Urothelium cell line (cell line): ENCODE measurements around the gene CEP112.

Experiments used
- DNase-seq: peaks from one replicate; pipeline ENCODE4 v3.0.0; 2011; ENCODE audit warnings: low spot score, mixed read lengths
- FAIRE-seq: peaks from 2 replicates; lab custom pipeline; 2011; peaks lifted over from hg19 to GRCh38; lab: Jason Lieb, UNC

CEP112 gene

DNA sequence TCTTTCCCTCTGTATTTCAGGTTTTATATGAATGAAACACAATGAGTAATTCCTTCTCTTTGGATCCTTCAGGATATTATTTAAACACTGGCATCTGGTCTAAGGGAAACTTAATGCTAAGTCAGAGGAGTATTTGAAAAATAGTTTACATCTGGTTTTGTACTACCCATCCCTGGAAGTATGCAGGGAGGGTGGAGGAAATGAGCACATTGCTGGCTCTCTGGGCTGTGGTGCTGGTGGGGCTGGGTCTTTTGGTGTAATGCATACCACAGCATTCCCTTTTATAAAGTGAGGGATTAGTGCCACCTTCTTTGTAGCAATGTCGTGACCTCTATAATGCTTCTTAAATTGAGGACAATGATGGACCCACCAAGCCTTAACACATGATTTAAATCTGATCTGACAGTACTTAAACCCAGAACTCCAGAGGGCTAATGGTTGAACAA lies 525.0 kb downstream of the CEP112 start:
- DNase-seq (no peak), FAIRE-seq (no peak)

DNA sequence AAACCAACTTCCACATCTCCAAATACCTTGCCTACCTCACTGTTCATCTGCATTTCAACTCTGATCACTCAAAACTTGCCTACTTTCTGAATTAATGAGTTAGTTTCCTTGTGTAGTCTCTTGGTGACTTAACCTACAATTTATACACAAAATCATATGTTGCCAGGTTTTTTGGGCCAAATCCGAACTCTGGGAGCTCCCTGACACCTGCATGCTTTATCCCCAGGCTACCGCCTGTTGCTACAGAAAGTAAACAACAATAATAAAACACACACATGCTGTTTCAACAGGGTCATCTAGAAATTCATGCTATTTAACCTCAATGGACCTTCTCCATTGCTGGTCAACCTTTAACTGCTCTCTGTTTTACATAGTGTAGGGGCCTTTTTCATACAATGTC lies 526.0 kb downstream of the CEP112 start:
- FAIRE-seq (no peak), DNase-seq (no peak)

DNA sequence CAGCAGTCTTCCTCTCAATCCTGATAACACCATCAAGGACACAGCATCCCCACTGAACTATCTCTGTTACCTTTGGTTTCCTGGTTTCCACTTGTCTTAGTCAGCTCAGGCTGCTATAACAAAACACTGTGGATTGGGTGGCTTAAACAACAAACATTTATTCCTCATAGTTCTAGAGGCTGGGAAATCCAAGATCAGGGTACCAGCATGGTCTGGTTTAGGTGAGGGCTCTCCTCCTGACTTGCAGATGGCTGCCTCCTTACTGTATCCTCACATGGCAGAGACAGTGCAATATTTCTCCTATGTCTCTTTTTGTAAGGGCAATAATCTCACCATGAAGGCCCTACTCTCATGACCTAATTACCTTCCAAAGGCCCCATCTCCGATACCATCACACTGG lies 527.2 kb downstream of the CEP112 start:
- FAIRE-seq (no peak), DNase-seq (no peak)

DNA sequence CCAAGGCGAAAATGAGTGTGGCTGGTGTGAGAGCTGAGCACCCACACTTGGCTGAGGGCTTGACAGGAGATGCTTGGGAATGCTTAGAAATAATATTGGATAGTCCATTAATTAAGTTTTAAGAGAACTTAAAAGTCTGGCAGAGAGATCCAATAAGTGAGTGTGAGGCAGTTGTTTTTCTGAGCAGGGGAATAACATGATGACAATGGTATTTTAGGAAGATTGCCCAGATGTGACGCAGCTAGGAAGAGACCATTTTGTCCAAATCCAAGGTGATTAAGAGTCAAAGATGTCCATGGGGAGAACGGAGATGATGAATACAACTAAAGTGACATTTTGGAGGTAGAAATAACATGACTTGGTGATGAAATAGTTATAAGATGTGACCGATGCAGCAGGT lies 527.7 kb downstream of the CEP112 start:
- DNase-seq = no peak
- no peak for FAIRE-seq

DNA sequence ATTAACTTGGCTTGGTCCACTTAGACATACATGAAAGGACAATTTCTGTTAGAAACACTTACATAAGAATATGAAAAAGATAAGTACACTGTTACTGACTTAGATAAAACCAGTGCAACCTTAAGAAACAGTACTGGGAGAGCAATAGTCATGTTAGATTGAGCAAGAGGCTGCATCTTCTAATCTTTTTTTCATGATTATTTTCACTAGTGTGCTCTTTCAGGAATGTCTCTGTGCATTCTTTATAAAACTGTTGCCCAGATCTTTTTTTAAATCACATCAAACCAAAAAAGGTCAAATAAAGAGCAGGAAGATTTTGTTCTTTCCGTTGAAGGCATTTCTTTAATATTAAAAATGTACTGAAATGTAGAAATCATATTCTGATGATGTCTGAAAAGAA lies 529.7 kb downstream of the CEP112 start:
- FAIRE-seq = no peak
- no peak for DNase-seq

DNA sequence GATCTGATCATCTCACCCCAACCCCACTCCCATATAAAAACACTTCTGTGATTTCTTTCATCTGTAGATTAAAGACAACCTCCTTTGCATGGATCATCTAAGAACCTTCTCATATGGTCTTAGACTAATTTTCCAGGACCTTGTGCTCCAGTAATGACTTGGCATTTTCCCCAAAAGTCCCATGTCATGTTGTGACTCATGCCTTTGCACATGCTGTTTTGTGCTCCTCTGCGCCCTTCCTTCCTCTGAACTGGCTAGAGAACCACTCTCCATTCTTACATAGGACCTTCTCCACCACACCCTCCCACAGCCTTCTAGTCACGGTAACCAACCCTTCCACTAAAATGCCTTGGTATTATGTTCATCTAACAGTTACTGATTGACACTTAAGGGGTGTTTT lies 531.0 kb downstream of the CEP112 start:
- FAIRE-seq (peak; percentile 17), DNase-seq (no peak)

DNA sequence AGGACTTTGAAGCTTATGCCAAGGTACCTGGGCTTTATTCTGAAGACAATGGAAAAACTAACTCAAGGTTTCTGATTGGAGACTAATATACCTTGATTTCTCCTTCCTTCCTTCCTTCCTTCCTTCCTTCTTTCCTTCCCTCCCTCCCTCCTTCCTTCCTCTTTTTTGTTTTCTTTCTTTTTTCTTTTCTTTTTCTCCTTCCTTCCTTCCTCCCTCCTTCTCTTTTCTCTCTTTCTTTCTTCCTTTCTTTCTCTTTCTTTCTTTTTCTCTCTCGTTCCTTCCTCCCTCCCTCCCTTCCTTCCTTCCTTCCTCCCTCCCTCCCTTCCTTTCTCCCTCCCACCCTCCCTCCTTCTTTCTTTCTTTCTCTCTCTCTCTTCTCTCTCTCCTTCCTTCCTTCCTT lies 531.9 kb downstream of the CEP112 start:
- DNase-seq = no peak
- FAIRE-seq = no peak

DNA sequence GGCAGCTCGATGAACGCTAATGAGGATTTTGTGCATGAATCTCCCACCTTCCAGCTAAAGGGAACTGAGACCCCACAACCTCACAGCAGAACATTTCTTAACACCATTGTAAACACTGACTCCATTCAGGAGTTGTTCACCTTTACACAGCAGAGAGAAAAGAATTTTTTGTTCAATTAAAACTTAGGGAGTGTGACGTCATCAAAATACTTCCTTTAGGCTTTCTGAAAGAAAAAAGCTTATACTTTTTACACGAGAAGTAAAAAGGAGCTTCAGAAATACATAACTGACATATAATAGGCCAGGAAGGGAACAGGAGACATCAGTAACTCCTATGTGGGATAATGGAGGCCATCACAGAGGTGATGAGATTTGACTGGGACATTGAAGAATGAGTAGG lies 532.4 kb downstream of the CEP112 start:
- FAIRE-seq (no peak), DNase-seq (no peak)

DNA sequence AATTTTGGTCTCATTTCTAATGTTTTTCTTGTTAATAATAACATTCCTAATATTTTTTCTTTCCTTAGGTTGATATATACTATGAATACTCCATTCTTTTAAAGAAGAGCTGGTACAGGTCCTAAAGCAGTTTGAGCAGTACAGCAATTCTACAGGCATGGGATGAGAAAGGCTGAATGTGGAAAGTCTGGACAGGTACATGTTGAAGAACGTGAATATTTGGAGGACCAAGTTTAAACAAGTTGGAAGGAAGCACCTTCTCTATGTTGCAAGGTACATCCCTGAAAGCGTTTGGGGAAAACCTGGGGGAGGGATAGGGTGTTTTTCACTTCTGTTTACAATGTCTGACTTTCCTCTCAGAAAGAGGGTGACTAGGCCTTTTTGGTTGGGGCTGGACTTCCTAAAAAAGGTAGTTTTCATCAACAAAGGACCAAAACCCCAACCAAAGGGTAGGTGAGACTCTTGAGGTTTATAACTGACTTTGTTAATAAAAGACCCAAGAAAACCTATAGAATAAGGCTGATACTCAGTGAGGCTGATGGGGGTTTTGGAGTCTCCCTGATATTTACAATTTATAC lies 534.6 kb downstream of the CEP112 start:
- no peak for DNase-seq
- no peak for FAIRE-seq

DNA sequence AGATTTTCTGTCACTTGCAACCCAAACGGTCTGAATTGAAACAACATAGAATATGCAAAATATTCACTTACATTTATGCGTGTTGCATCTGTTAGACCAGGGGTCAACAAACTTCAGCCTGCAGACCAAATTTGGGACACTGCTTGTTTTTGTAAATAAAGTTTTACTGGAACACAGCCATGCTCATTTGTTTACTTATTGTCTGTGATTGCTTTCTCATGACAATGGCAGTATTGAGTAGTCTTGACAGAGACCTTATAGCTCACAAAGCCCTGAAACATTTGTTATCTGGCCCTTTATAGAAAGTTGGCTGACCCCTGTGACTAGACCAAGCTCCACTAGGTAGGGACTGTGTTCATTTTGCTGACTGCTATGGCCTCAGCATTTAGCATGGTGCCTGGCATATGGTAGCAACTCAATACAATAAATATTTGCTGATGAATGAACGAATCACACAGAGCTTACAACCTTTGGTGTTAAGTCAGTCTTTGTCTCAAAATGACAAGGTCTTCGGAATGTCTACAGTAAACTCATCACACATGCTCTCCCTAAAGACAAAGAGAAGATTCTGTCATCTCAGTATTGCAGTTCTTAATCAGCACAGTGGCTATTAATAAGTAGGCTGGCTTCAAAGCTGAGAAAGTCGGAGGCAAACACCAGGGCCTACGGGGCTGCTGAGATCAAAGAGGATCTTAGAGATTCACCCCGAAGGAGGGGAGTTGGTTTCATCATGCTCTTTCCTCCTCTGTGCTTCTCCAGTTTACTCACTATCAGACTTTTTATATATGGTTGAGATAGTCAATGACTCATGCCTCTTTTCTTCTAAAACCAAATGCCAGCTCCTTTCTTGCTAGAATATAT lies 535.3 kb downstream of the CEP112 start:
- FAIRE-seq (peak; percentile 71), DNase-seq (no peak)

DNA sequence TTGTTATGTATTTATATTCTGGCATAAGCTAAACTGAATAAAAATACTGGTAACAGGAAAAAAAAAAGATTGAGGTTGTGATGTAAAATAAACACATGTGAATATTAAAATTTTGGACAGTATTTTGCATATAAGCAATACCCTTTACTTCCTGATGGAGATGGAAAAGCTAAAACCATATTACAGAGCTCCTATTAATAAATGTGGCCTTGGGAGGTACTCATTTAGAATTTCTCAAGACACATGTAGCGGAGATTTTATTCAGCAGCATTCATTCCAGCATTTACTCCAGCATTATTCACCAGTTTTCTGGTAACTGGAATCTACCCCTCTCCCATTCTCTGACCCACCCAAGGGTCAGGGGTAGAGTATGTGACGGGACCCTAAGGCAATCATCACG lies 536.2 kb downstream of the CEP112 start:
- DNase-seq (no peak), FAIRE-seq (no peak)

DNA sequence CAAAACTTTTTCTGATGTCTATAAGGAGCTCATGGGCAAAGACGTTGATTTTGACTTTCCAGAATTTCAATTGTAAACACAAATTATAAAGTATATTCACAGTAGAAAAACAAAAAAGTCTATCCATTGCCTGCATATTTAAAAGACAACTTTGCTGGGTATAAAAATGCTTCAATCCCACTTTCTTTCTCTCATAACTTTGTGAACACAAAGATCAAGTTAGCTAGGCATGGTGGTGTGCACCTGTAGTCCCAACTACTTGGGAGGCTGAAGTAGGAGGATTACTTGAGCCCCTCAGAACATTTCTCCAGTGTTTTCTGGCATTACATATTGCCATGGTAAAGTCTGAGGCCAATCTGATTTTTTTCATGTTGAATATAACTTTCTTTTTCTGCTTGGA lies 547.4 kb downstream of the CEP112 start:
- DNase-seq (no peak), FAIRE-seq (no peak)

DNA sequence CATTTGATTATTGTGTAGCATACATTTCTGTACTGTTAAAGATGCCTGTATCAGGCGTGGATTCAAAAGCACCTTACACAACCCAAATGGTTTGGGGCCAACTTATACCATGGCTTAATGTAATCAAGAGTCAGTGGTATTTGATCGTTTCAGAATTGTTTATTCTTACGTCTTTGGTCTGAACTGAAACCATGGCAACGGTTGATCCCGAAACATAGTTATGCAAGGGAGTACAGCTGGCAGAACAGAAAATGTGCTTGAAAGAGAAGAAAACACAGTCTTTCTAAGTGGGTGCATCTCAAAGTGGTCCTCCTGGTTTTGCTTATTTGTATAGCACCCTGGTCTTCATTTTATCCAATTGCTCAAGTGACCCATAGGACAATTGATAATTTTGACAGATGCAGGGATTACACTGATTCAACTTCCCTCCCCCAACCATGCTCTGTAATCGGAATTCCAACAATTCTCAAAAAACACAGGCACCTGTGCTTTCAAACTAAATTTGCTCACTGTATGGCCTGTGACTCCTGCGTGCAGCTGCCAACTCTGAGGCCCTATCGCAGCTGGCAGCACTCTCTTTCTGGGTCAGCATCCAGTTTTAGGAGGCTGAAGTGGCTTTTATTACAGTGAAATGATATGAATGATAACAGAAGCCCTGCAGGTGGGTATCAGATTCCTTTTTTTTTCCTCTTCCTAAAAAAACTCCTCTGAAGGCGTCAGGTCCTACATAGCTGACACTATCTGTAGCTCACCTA lies 553.5 kb downstream of the CEP112 start:
- FAIRE-seq = no peak
- DNase-seq = no peak

DNA sequence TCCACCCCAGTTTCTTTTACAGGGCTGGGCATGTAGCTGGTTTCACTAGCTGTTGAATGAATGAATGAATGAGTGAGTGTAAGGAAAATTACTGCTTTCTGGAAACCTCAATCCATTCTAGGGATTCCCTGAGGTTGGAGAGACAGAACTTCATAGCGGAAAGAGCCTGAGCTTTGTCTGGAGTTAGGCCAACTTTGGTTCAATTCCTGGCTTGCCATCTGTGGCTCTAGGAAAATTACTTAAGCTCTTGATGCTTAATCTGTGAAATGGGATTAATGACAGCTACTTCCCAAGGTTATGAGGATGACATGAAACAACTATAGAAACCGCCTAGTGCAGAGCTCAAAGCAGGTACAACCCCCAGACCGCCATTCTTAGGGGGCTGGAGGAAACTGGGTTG lies 554.1 kb downstream of the CEP112 start:
- DNase-seq (no peak), FAIRE-seq (no peak)

DNA sequence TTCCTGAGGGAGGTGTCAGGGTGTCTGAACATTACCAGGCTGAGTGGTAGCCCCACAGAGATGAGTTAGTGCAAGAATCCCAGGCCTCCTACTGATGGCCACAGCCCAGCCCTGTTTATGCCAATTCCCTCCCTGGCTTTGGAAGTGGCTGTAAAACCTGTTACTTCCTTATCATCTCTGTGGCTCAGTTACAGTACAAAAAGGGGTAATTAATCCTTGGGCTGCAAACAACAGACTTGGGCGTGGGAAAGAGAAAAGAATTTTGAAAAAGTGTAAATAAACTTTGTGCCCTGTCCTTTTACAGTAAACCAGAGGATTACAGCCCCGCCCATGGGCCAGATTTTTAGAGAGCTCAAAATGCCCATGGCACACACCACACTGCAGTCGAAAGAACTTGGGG lies 557.4 kb downstream of the CEP112 start:
- FAIRE-seq (no peak), DNase-seq (no peak)

DNA sequence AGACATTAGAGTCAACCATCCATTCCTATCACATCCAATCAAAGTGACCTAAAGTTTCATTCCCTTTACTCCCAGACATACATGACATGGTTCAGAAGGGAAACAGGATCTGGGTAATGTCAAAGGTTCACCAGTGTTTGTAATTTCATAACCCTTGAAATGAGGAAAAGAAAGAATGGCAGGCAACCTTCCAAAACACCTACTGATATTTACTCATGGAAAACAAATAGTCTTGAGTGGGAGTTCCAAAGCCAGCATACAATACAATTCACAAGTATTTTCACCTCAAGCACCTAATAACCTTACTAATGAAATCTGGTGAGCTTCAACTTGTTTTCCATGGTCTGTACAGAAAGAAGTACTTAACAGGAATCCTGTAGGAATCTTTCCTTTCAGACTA lies 557.9 kb downstream of the CEP112 start:
- DNase-seq (no peak), FAIRE-seq (no peak)

DNA sequence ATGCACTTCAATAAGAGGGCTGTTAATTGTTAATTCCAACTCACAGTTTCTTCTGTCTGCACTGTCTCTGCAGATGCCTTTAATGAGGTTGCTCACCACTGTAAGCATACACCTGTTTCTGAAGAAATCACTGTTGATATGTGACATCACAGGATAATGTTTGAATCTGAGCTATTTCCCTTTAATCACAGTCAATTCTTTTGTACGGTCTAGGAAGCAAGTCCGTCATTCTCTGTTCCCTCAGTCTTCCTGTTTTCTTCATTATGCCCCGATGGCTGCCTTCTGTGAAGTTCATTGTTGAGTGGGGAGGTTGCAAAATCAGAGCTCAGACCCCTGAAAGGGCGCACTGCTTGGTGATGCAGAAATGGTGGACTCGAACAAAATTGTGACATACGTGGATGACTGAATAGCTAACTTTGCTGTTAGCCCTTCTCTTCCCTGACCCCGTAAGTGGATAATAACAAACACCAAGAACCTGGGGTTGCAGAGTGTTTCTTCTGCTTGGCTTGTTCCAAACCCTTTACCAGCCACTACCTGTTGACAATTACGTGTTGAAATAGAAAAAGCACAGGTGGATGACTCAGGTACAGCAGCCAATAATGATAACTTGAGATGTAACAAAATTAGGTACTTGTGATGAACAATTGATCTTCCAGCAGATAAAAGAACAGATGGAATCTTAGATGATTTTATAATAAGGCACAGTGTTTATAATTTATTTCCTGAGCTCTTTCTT lies 558.6 kb downstream of the CEP112 start:
- no peak for DNase-seq
- peak; percentile 42 for FAIRE-seq

DNA sequence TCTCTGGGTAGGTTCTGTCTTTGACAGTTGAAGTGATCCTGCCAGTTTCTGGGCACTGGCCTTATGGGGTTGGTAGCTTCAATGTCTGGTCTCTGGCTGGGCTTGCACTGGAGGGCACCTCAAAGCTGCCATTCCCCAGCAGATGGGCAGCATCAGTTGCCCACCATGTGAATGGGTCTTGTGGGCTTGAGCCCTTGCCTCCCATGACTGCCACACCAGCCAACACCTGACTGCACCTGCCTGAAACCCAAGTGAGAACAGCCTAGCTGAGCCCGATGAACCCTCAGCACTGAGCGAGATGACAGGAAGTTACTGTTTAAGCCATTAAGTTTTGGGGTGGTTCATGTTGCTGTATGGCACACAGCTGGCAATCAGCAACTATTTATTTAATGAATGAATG lies 561.4 kb downstream of the CEP112 start:
- DNase-seq (no peak), FAIRE-seq (peak; percentile 52)

DNA sequence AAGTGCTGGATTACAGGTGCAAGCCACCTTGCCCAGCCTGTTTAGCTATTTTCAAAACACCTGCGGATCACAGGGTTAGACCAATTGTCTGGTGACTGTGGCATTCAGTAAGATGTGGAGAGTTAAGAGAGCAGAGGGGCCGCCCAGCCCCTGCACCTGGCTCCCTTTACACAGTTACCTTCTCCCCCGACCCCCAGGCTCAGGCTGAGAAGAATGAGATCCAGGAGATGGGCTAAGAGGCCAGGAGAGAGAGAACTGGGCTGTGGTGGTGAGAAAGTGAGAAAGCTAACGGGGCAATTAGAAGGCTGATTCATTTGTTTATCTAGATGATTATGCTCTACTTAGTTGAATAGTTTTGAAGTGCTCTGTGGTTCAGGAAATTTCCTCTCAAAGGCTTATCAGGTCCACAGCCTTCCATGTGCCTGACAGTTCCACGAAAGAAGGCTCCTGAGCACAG lies 562.7 kb downstream of the CEP112 start:
- DNase-seq = no peak

DNA sequence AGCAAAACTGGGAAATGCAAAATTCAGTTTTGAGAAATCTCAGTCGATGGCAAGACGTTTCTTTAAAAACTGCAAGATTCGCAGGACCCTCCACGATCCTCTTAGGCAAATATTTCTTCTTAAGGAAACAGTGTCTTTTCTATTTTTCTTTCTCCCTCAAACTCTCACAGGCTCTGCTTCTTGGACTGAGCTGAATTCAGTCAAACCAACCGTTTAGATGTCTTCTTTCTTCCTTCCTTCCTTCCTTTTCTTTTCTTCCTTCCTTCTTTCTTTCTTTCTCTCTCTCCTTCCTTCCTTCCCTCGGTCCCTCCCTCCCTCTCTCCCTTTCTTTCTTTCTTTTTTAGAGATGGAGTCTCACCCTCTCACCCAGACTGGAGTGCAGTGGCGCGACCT lies 563.3 kb downstream of the CEP112 start:
- FAIRE-seq (no peak), DNase-seq (no peak)

More for the DNA sequence above, 562.7 kb downstream of the CEP112 start:
- FAIRE-seq = no peak
